HUDEP-2 (cell line): ENCODE measurements around the gene RCE1.

Experiments used
- DNase-seq, 76 experiments: peaks; one replicate each; lab custom pipeline; 2025; ENCODE audit not compliant: unreplicated experiment in 76 of 76; lab: John Stamatoyannopoulos, UW

RCE1 gene

DNA sequence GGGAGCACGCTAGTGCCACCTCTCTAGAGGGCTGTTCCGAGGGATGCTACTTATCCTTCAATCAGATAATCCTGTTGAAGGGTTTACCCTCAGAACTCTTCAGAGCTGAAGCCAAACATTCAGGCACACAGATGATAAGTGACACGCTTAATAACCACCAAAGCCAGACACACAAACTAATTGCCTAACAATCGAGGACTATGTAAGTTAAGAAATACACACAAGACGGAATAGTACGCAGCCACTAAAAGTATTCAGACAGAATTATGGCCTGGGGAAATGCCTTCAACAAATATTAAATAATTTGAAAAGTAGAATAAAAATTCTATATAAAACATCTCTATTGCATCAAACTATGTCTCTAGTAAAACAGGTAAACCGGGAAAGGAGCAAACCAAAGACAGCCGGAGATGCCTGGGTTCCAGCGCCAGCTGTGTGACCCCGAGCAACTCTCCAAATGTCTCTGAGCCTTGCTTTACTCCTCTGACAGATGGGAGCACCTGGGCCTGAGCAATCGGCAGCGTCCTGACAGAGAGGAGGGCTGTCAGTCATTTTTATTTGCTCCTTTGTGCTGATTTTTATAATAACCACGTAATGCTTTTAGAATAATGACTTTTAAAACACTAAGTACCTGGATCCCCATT lies 25.0 kb downstream of the RCE1 start:
- no peak for DNase-seq

DNA sequence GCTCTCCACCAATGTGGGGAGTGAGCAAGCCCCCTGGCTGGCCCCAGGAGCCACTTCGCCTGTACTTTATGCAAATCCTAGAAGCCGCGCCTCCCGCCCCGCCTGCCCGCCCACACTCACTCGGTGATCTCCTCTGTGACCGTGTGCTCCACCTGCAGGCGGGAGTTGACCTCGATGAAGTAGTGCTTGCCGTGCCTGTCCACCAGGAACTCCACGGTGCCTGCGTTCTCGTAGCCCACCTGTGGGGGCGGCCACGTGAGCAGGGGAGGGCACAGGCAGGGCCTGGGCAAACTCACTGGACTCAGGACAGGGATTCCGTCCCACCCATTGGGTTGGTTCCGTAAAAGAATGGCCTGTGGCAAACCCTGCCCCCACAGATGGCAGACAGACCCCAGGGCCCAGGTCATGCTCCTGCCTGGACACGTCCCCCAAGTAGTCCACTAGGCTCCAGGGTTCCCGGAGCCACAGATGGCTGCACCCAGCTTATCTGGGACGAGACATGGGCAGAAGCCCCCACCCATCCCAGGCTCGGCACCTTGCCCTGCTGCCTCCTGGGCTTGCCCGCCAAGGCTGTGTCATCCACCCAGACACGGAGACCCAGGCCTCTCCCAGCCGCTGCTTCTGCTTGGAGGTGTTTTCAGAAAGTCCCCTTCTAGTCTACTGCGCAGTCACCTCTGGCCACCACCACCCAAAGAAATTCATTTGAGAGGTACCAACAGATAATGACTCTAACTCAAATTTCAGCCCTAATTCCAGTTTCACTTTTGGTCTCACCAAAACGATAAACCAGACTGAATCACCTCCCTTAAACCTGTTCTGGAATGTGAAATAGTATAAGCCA lies 25.7 kb downstream of the RCE1 start:
- DNase-seq, result peak in 65 of 76 experiments; percentile 16 to 81 (median 62)

- DNase-seq, result no peak
Measured at GRCh38 chr11:66869567-66869870, 26.3 kb downstream of the RCE1 start.

- DNase-seq, result no peak
Measured at GRCh38 chr11:66870131-66870530, 26.9 kb downstream of the RCE1 start.

DNA sequence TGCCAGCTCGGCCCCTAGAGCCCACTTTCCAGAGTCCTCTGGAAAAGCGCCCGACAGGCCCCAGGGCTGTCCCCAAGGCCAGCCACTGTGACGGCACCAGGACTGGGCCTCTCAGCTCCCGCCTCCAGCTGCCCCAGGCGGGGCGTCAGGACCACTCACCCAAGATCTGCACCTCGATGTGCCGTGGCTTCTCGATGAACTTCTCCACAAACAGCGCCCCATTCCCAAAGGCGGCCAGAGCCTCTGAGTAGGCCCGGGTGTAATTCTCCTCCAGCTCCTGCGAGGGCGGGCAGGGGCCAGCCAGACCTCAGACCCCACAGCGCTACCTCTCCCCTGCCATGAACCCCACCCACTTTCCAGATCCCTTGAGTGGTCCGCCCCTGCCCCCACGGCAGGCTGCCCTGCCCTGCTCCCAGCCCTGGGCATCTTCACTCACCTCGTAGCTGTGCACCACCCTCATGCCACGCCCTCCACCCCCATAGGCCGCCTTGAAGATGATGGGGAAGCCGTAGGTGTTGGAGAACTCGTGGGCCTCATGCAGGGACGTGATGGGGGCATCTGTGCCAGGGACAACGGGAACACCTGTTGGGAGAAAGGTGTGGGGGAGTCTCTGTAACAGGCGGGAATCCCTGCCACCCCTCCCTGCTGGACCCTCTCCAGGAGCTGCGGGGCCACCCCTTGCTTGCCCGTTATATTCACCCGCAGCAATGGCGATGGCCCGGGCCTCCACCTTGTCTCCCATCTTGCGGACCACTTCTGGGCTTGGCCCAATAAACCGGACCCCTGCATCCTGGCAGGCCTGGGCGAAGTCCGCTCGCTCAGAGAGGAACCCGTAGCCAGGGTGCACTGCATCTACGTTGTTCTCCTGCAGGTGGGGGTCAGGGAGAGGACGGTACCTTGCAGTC lies 27.6 kb downstream of the RCE1 start:
- DNase-seq, result no peak

DNA sequence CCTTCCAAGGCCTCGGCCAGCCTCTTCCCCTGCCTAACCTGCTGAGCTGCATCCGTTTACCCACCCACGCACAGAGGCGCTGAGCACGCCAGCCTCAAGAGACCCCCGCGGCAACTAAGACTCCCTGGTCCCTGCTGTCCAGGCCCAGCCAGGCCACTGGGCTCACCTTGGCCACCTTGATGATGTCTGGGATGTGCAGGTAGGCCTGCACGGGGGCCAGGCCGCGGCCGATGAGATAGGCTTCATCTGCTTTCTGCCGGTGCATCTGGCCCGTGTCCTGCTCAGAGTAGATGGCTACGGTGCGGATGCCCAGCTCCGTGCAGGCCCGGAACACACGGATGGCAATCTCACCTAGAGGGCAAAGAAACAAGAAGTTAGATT lies 28.3 kb downstream of the RCE1 start:
- no peak for DNase-seq

DNA sequence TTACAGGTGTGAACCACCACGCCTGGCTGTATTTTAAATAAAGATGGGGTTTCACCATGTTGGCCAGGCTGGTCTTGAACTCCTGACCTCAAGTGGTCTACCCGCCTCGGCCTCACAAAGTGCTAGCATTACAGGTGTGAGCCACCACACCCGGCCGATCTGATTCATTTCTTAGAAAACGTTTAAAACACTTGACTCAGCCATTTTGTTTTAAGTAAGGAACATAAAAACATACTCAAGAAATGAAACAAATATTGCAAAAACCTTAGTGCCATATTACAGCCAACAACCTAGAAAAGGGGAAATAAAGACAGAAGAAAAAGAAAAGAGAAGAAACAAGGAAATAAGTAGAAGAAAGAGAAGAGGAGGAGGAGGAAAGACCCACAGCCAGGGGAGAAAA lies 31.0 kb downstream of the RCE1 start:
- no peak for DNase-seq

DNA sequence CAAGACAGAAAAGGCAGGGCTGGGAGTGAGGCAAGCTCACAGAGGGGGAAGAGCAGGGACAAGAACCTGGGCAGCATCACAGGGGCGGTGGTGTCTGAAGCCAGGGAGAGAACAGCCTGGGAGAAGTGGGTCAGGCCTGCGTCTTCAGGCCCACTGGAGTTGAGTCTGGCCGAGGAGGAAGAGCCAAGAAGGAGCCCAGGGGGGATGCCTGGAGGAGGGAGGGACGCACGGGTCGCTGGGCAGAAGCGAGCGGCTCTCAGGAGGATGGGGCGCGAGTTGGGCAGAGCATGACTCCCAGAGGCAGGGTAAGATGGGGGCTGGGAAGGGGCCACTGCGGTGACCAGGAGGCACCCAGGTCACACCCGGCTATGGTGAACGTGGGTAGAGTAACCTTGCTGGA lies 32.1 kb downstream of the RCE1 start:
- no peak for DNase-seq

DNA sequence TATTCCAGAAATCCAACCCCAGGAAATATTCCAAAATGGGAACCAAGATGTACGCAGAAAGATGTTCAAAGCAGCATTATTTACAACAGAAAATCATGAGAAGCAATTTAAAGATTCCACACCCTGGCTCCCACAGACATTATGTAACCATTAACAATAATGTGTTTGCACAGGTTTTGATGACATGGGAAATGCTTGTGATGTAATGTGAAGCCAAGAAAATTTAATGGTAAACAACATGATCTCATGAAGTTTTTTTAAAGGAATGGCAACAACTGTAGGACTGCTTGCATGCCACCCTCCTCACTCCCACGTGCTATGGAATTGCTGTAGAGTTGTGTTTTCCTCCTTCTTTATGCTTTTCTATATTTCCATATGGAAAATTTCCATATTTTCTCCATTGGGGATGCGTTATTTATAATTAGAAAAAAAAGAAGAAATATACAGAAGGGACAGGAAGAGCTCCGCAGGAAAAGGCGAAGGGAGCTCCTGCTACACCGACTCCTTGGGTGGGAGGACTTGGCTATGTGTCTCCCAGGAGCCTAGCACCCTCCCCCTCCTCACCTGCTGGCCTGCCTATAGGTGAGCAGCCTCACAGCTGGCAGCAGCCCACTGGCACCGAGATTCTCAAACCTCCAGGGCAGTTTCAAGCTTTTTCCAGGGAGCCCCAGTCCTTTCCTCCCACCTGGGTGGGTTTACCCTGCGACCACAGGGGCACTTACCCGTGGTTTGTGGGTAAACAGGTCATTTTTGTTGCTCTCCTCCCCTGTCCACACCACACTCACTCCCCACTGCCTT lies 34.5 kb downstream of the RCE1 start:
- DNase-seq, result no peak

DNA sequence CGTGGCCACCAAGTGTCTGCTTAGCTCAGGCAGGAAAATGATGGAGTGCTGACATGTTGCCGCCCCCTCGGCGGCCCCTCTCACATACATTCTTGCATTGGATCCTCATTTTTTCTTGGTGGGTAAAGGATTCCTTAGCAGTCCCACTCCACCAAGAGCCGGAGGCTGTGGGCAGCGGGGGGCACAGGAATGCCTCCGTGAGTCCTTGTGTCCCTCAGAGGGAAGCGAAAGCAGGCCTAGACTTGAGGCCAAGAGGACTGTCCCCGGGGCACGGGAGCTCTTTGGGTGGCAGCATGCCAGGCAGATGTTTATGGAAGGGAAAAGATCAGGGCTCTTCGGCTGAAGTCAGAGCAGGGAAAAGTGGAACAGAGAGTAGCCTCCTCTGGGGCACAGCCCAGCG lies 35.2 kb downstream of the RCE1 start:
- DNase-seq, result no peak

- no peak for DNase-seq
Measured at GRCh38 chr11:66879000-66879399, 35.8 kb downstream of the RCE1 start.

- DNase-seq, result no peak
Measured at GRCh38 chr11:66879583-66879982, 36.3 kb downstream of the RCE1 start.

GRCh38 chr11:66879999-66880398 lies 36.8 kb downstream of the RCE1 start:
- no peak for DNase-seq

- DNase-seq, result peak in 1 of 76 experiments; percentile 12
Measured at GRCh38 chr11:66880496-66881450, 37.5 kb downstream of the RCE1 start.

DNA sequence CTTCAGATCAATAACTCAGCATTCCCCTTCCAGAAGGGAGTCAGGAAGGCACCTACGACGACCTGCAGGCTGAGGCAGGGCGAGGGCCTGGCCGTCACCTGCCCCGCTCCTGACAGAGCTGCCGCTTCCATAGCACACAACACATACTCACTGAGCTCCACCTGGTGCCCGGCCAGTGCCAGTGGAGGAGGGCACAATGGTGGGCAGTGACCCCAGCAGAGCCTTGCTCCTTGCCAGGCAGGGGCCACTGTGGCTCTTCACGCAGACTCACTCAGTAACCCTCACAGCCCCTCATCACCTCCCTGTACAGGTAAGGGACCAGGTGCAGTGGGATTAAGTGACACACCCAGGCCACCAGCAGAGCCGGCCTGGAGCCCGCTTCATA lies 38.2 kb downstream of the RCE1 start:
- DNase-seq, result no peak

- DNase-seq, result no peak
Measured at GRCh38 chr11:66881927-66882452, 38.7 kb downstream of the RCE1 start.

DNA sequence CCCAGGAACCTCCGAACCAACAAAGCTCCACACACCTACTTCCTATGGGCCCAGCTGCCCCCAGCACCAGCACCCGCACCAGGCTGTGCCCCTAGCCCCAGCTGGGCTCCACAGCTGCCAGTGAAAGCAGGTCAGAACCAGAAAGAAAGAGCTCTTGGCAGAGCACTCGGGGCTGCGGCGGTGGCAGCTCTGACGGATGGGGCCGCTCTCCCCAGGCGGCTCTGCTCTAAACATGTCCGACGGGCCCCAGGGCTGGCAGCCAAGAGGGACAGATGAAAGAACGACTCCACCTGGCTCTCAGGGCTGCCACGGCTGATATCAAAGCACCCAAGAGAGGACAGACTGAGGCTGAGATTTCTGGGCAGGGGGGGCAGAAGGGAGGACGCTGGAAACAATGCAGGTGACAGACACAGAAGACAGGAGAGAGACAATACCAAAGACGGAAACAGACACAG lies 39.3 kb downstream of the RCE1 start:
- DNase-seq, result no peak

DNA sequence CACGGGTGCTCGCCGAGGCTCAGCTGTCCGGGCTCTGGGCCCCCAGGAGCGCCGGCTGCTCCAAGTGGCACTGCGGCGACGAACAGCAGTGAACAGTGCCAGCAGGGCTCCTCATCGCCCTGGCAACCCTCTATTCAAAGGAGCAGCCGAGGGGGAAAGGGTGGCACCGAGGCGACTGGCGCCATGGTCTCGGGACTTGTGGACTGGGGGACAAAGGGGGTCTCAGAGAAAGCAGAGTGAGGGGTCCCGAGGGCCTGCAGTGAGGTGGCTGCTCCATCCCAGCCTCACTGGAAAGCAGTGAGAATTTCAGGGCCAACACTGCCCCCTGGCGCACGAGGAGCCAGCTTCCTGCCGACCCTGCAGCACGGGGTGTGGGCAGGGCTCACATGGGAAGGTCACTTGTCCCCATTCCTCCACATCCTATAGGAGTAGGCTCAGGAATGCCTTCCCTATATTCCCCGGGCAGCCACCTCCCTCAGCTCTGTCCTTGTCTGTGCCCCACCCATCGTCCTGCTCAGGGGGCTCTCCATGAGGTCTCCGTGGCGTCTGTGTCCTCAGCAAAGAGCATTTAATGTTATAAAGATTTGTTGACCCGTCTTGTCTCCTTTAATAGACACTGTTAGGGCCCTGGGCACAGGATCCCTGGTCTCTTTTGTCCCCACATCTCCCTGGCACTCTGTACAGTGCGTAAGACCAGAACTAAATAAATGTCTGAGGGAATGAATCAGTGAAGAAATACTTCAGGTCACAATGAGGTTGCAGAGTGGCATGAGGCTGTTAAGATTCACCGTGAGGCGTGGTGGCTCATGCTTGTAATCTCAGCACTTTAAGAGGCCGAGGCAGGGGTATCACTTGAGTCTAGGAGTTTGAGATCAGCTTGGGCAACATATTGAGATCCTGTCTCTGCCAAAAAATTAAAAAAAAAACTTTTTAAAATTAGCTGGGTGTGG lies 40.0 kb downstream of the RCE1 start:
- peak in 57 of 76 experiments; percentile 1 to 70 (median 36) for DNase-seq
